ENCODE results near the gene SH2D1A.

Gene SH2D1A

DNA sequence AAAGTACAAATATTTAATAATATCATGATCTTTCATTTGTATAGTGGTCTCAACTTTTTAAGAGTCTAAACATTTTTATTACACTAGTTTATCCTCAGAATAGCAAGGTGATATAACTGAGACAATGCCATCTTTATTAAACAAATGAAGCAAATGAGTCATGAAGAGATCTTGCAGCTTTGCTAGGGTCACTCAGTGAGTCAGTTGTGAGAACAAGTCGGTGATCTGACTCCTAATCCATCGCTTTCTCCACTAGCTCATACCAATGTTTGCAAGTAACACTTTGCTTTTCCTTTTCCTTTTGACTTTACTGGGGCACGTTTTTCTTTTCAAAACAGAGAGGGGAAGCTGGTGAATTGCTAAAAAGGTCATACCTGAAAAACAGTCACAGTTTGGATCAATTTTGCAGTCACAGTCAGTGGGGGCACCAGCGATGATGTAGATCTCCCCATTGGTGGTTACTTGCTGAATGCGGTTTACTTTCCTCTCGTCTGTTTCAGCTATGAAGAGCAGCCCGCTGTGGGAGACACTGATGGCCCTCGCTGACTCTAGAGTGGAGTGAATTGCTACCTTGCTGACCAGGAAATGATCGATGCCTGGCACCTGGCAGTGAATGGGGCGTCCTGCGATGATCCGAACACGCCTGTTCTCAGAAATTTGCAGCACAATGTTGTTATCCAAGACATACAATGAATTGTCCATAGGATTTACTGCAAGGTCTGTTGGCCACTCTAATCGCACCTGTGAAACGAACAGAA, 75.7 kb downstream of the SH2D1A start:
- DNase-seq (ENCODE audit: low read depth), result no peak
